ENCODE results near the gene PRKAR2A.
"Not testable (repeated sequence)": the region's sequence is repeated elsewhere in the genome, so short reads cannot be mapped to it uniquely, and the experiment has no call there.

The PRKAR2A gene

GRCh38 chr3:48738926-48739616 is 108.6 kb downstream of the PRKAR2A start:
- FAIRE-seq (no peak), DNase-seq (ENCODE audit: extremely low spot score, insufficient read length, low read depth) (no peak)

GRCh38 chr3:48738144-48738536 is 109.5 kb downstream of the PRKAR2A start:
- FAIRE-seq (no peak), DNase-seq (ENCODE audit: extremely low spot score, insufficient read length, low read depth) (no peak)

- not testable (repeated sequence) for FAIRE-seq; DNase-seq (ENCODE audit: extremely low spot score, insufficient read length, low read depth)
Observed at GRCh38 chr3:48735075-48735767, 112.5 kb downstream of the PRKAR2A start.

- not testable (repeated sequence) for FAIRE-seq; DNase-seq (ENCODE audit: extremely low spot score, insufficient read length, low read depth)
Observed at GRCh38 chr3:48734541-48734940, 113.1 kb downstream of the PRKAR2A start.

GRCh38 chr3:48733752-48734518 is 113.7 kb downstream of the PRKAR2A start:
- DNase-seq (ENCODE audit: extremely low spot score, insufficient read length, low read depth); FAIRE-seq: not testable (repeated sequence)

GRCh38 chr3:48727511-48727910 is 120.2 kb downstream of the PRKAR2A start:
- no peak for DNase-seq (ENCODE audit: extremely low spot score, insufficient read length, low read depth)
- no peak for FAIRE-seq

- not testable (repeated sequence) for FAIRE-seq; DNase-seq (ENCODE audit: extremely low spot score, insufficient read length, low read depth)
Observed at GRCh38 chr3:48725185-48725855, 122.4 kb downstream of the PRKAR2A start.

- FAIRE-seq = no peak
- no peak for DNase-seq (ENCODE audit: extremely low spot score, insufficient read length, low read depth)
Observed at GRCh38 chr3:48723725-48724124, 123.9 kb downstream of the PRKAR2A start.

GRCh38 chr3:48723293-48723692 is 124.4 kb downstream of the PRKAR2A start:
- not testable (repeated sequence) for FAIRE-seq; DNase-seq (ENCODE audit: extremely low spot score, insufficient read length, low read depth)

- peak; percentile 99 for DNase-seq (ENCODE audit: extremely low spot score, insufficient read length, low read depth)
- FAIRE-seq = peak; percentile 98
Observed at GRCh38 chr3:48716982-48717746, 130.5 kb downstream of the PRKAR2A start, which contains the start of gene IP6K2. TSS of gene IP6K2 (minus strand) at chr3:48717221. CDS start at chr3:48695291, 21,930 bp downstream.

- no peak for DNase-seq (ENCODE audit: extremely low spot score, insufficient read length, low read depth)
- no peak for FAIRE-seq
Observed at GRCh38 chr3:48716508-48716981, 131.1 kb downstream of the PRKAR2A start.

- DNase-seq (ENCODE audit: extremely low spot score, insufficient read length, low read depth) (no peak), FAIRE-seq (no peak)
Observed at GRCh38 chr3:48715174-48715800, 132.4 kb downstream of the PRKAR2A start.

GRCh38 chr3:48711727-48712126 is 135.9 kb downstream of the PRKAR2A start:
- FAIRE-seq = no peak
- DNase-seq (ENCODE audit: extremely low spot score, insufficient read length, low read depth) = no peak

GRCh38 chr3:48709051-48709461 is 138.6 kb downstream of the PRKAR2A start:
- FAIRE-seq = no peak
- no peak for DNase-seq (ENCODE audit: extremely low spot score, insufficient read length, low read depth)

- DNase-seq (ENCODE audit: extremely low spot score, insufficient read length, low read depth) (no peak), FAIRE-seq (no peak)
Observed at GRCh38 chr3:48708481-48708889, 139.2 kb downstream of the PRKAR2A start.

GRCh38 chr3:48707157-48707556 is 140.5 kb downstream of the PRKAR2A start:
- FAIRE-seq = no peak
- DNase-seq (ENCODE audit: extremely low spot score, insufficient read length, low read depth) = no peak

GRCh38 chr3:48702320-48702920 is 145.3 kb downstream of the PRKAR2A start:
- no peak for FAIRE-seq
- no peak for DNase-seq (ENCODE audit: extremely low spot score, insufficient read length, low read depth)

- no peak for FAIRE-seq
- no peak for DNase-seq (ENCODE audit: extremely low spot score, insufficient read length, low read depth)
Observed at GRCh38 chr3:48700731-48701405, 146.8 kb downstream of the PRKAR2A start.

Measured in GM18507 (cell line).